AG09309 (cell line): ENCODE measurements around the gene COPG2.
A peak's percentile ranks its signal among the peaks of the same experiment; 100 is the strongest.

Experiments
- DNase-seq: peaks from one replicate; pipeline ENCODE4 v3.0.0-alpha.2; 2010; ENCODE audit warnings: low read depth
- H3K4me3 ChIP-seq: 2 replicates; pipeline ENCODE4 v1.5.1; 2011; ENCODE audit warnings: mild to moderate bottlenecking, low read depth, low read length, moderate library complexity; ENCODE audit not compliant: control insufficient read depth
- TF ChIP-seq, protein P1 (sequence below): IDR thresholded peaks from 2 replicates; pipeline ENCODE4 v1.5.1; 2011; ENCODE audit warnings: mild to moderate bottlenecking, low read depth, low read length, inconsistent platforms; ENCODE audit not compliant: insufficient read depth, control insufficient read depth; ENCODE audit errors: missing control alignments

COPG2 gene

DNA sequence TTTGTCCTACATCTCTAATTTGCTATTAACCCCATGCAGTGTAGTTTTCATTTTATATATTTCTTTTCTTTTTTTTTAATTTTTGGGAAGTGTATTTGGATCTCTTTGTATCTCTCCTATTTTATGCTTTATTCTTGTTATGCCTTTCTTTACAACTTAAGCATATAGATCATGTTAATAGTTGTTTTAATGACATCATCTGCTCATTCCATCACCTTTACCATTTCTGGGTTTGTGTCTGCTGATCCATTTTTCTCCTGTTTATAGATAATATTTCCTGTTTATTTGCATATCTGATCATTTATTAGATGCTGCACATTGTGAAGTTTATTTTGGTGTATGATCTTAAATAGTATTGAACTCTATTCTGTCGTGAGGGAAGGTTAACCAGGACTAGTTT, 13.7 kb downstream of the COPG2 start:
- DNase-seq = no peak
- no peak overlapping the region for H3K4me3 ChIP-seq
- TF ChIP-seq, protein P1, sequence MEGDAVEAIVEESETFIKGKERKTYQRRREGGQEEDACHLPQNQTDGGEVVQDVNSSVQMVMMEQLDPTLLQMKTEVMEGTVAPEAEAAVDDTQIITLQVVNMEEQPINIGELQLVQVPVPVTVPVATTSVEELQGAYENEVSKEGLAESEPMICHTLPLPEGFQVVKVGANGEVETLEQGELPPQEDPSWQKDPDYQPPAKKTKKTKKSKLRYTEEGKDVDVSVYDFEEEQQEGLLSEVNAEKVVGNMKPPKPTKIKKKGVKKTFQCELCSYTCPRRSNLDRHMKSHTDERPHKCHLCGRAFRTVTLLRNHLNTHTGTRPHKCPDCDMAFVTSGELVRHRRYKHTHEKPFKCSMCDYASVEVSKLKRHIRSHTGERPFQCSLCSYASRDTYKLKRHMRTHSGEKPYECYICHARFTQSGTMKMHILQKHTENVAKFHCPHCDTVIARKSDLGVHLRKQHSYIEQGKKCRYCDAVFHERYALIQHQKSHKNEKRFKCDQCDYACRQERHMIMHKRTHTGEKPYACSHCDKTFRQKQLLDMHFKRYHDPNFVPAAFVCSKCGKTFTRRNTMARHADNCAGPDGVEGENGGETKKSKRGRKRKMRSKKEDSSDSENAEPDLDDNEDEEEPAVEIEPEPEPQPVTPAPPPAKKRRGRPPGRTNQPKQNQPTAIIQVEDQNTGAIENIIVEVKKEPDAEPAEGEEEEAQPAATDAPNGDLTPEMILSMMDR = no peak

DNA sequence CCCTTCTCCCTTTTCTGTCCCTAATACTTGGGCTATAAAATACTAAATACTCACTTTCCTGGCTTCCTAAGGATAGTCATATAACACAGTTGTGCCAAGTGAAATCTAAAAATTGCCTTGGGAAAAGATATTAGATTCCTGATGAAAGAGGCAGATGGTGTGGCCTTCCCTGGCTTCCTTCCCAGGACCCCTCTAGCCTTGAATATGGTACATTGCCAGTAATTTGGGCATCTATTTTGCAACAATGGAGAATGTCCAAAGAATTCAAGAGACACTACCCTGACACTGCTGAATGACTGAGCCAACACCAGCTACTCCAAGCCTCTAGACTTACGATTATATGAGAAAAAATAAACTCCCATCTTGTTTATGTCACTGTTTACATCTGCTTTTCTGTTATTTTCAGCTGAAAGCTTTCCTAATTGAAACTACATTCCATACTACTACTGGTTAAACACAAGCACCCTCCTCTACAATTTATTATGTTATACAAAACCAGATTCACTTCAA, 17.9 kb downstream of the COPG2 start:
- no peak for DNase-seq

DNA sequence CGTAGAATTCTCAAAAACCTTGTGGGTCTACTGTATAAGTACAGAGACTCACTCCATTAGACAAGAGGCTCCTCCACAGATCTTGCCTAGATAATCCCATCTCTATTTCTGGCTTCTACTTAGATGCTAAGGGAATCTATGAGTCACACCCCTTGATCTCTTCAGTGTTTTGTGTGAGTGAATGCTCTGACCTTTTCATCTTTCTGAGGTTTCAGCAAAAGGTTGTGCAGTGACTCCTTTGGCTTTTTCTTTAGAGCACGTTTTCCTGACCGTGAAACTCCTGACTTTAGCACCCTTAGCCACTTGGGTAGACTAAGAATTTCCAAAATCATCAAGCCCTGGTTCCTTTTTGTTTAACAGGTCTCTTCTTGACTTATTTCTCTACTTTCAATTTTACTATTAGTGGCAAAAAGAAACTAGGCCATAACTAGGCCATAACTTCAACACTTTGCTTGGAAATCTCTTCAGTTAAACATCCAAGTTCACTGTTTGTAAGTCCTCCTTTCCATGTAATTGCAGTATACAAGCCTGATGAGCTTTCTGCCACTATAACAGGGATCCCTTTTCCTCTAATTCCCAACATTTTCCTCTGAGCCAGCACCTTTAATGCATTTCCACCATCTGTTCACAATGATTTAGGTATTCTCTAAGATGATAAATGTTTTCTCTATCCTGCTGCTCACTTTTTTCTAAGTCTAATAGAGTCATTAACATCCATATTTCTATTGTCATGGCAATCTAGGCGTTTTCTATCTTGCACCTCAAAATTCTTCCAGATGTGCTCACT, 19.4 kb downstream of the COPG2 start:
- no peak overlapping the region for H3K4me3 ChIP-seq
- TF ChIP-seq, protein P1 = no peak
- DNase-seq = peak; percentile 49

More for the DNA sequence above, 17.9 kb downstream of the COPG2 start:
- H3K4me3 ChIP-seq = no peak overlapping the region
- TF ChIP-seq, protein P1 = no peak

GRCh38 chr7:130648580-130648979, 20.0 kb downstream of the COPG2 start:
- TF ChIP-seq, protein P1 = no peak
- H3K4me3 ChIP-seq = no peak overlapping the region
- DNase-seq = no peak

GRCh38 chr7:130642383-130642782, 26.2 kb downstream of the COPG2 start:
- TF ChIP-seq, protein P1 = no peak
- no peak for DNase-seq
- no peak overlapping the region for H3K4me3 ChIP-seq

DNA sequence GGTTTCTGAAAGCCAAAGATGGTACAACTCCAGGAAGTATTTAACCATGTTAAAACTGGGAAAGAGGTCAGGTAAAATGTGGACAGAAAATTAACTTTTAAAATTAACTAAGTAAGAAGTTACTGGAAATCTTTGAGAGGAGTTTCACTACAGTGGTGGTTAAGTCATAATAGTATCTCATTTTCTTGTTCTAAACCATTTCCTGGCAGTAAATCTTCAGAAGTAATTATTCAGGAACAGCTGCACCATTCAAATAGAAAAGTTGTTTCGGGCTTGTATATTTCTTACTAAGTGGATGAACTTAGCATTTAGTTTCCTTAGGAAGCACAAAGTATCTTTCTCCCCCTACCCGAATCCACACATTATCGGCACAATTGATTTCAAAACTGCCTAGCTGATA, 27.1 kb downstream of the COPG2 start:
- no peak for DNase-seq
- TF ChIP-seq, protein P1 = no peak

More for the DNA sequence above, 27.1 kb downstream of the COPG2 start:
- H3K4me3 ChIP-seq = no peak overlapping the region
